Body of pancreas (tissue), 4 donors: ENCODE results near the gene PIK3AP1. TPM values are rescaled to one million over a fixed set of nuclear protein-coding genes. Genes with fewer than 3 reads are reported as not detected.
"Not testable (repeated sequence)": the region's sequence is repeated elsewhere in the genome, so short reads cannot be mapped to it uniquely, and the experiment has no call there.

ENCODE experiments used
- ATAC-seq: fragments of 150-250 bp; one replicate; pipeline ENCODE4 v1.9.1; 2016
- DNase-seq, 4 donors: peaks; one replicate each; pipeline ENCODE4 v3.0.0-alpha.2; 2019
- H3K27ac ChIP-seq, 4 donors: fragments of 200-600 bp; sonication (generic); 1 replicate in 3 of 4; 2 replicates in 1 of 4; pipeline versions ENCODE4 v1.5.1 to v1.6.1; 2016 to 2019; ENCODE audit warnings: mild to moderate bottlenecking in 1 of 4, mixed read lengths in 1 of 4, moderate library complexity in 1 of 4
- H3K27me3 ChIP-seq, 2 donors: fragments of 200-600 bp; sonication (generic); one replicate each; pipeline ENCODE4 v1.6.0; 2016; ENCODE audit warnings: mild to moderate bottlenecking in 1 of 2
- H3K36me3 ChIP-seq, 2 donors: fragments of 200-600 bp; sonication (generic); replicated peaks in 1 of 2; 2 replicates each; pipeline ENCODE4 v1.5.1; 2016; ENCODE audit warnings: low read depth in 2 of 2; ENCODE audit not compliant: insufficient read depth in 1 of 2
- H3K4me1 ChIP-seq: fragments of 200-600 bp; sonication (generic); one replicate; pipeline ENCODE4 v1.6.0; 2016
- H3K4me3 ChIP-seq, 2 donors: fragments of 200-600 bp; sonication (generic); 1 replicate in 1 of 2; 2 replicates in 1 of 2; pipeline ENCODE4 v1.5.1; 2016 to 2019
- H3K9me3 ChIP-seq, 3 donors: fragments of 200-600 bp; sonication (generic); 1 replicate in 2 of 3; 2 replicates in 1 of 3; pipeline ENCODE4 v1.5.1; 2016
- CTCF ChIP-seq, 7 experiments: fragments of 450-650 bp in 4 of 7; fragments of 200-600 bp in 3 of 7; sonication (generic) in 3 of 7; IDR thresholded peaks; one replicate each; pipeline ENCODE4 v1.5.1; 2016 to 2019; ENCODE audit warnings: antibody characterized with exemption in 7 of 7
- POLR2A ChIP-seq, 3 donors: fragments of 450-650 bp; IDR thresholded peaks; one replicate each; pipeline ENCODE4 v1.6.1; 2016; ENCODE audit warnings: antibody characterized with exemption in 3 of 3, mild to moderate bottlenecking in 2 of 3
- WGBS, 2 donors: methylation state at CpG; one replicate each; pipeline ENCODE4 v1.1.5; 2017; 5-methylcytosine and 5-hydroxymethylcytosine counted together
- intact Hi-C: fragments of 100-400 bp; cut with DNase I; formaldehyde crosslinking; loops from one replicate; pipeline ENCODE4 v1.15.1; 2023
- small RNA-seq: library from RNA; depleted of rRNA; stranded (forward); fragments of <200 nt; gene quantifications from one replicate; pipeline ENCODE3, GENCODE V24; 2016
- total RNA-seq, 2 donors: library from RNA; depleted of rRNA; stranded (reverse); fragments of >200 nt; gene quantifications; one replicate each; pipeline ENCODE4 v1.1.0, GENCODE V29; 2016

PIK3AP1 gene
- total RNA-seq, 2 donors from 2014 or later, result 28.0 to 37.2 TPM

- peak overlapping the region in 1 of 4 donors; percentile 33 for H3K27ac ChIP-seq
- peaks cover 0 to 6% of the 10 kb centered on the region in 2 donors for H3K36me3 ChIP-seq
- intact Hi-C loops, result no loop called here
- H3K9me3 ChIP-seq, result no peaks in the 10 kb centered on the region
- DNase-seq, result no peak
- WGBS, 2 donors, result 86 to 94% methylated on average over 2 of the region's 2 CpGs
- H3K4me1 ChIP-seq, result peaks cover 17% of the 10 kb centered on the region
- TF ChIP-seq CTCF (IDR thresholded peaks at IDR 0.05), result no peak
- TF ChIP-seq POLR2A (IDR thresholded peaks at IDR 0.05), result no peak
- H3K4me3 ChIP-seq, result no peak overlapping the region
- H3K27me3 ChIP-seq, result no peaks in the 10 kb centered on the region
- ATAC-seq, result no peak
Measured at GRCh38 chr10:96560489-96560888, 159.8 kb downstream of the PIK3AP1 start.

- H3K4me3 ChIP-seq, result no peak overlapping the region
Measured at GRCh38 chr10:96556003-96556402, 164.3 kb downstream of the PIK3AP1 start.

DNA sequence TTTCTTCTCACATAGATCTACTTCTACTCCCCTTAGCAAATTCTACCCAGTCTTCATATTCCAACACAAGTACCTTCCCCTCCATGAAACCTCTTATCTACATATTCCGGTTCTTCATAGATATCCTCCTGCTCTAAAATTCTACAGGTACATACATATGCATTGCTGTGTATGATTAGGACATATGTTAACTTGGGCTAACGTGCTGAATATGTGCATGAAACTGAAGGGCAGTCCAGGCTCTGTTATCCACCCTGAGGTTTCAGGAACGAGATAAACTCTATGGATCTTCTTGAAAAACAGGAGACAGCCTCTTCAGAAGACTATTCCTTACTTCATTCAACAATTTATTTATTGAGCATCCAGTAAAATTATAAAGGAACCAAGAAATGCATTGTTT lies 165.0 kb downstream of the PIK3AP1 start:
- H3K4me3 ChIP-seq, result no peak overlapping the region
- peaks cover 7% of the 10 kb centered on the region for H3K4me1 ChIP-seq
- H3K36me3 ChIP-seq, result peaks cover 0 to 5% of the 10 kb centered on the region in 2 donors
- DNase-seq, result no peak
- intact Hi-C loops, result no loop called here
- no peak overlapping the region for H3K27ac ChIP-seq
- ATAC-seq, result no peak
- H3K9me3 ChIP-seq, result no peaks in the 10 kb centered on the region
- H3K27me3 ChIP-seq, result no peaks in the 10 kb centered on the region
- TF ChIP-seq CTCF (IDR thresholded peaks at IDR 0.05), result no peak
- no peak for TF ChIP-seq POLR2A (IDR thresholded peaks at IDR 0.05)
- 84% methylated on average over 3 of the region's 3 CpGs for WGBS, 2 donors

More at GRCh38 chr10:96556003-96556402, 164.3 kb downstream of the PIK3AP1 start:
- TF ChIP-seq CTCF (IDR thresholded peaks at IDR 0.05) (peak in 6 of 7 experiments; percentile 18 to 40 (median 34)), POLR2A (IDR thresholded peaks at IDR 0.05) (no peak)
- ATAC-seq (no peak), DNase-seq (peak in 2 of 4 donors; percentile 15 to 22)
- no peak overlapping the region for H3K27ac ChIP-seq
- 29 to 38% methylated on average over 1 of the region's 1 CpG for WGBS, 2 donors
- peaks cover 0 to 3% of the 10 kb centered on the region in 2 donors for H3K36me3 ChIP-seq
- peaks cover 12% of the 10 kb centered on the region for H3K4me1 ChIP-seq
- intact Hi-C loops, result no loop called here
- H3K27me3 ChIP-seq, result no peaks in the 10 kb centered on the region
- no peaks in the 10 kb centered on the region for H3K9me3 ChIP-seq

DNA sequence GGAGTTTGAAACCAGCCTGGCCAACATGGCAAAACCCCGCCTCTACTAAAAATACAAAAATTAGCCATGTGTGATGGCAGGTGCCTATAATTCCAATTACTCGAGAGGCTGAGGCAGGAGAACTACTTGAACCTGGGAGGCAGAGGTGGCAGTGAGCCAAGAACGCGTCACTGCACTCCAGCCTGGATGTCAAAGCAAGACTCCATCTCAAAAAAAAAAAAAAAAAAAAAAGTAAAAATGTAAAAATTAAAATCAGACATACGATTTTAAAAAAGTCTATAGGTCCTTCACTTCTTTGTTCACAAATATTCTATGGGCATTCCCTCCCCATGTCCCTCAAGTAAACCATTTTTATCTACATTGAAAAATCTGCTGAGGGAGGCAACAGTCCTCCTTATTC lies 171.7 kb downstream of the PIK3AP1 start:
- Histone ChIP-seq H3K9me3 (no peaks in the 10 kb centered on the region), H3K27ac (no peak overlapping the region), H3K36me3 (peaks cover 7 to 12% of the 10 kb centered on the region in 2 donors), H3K27me3 (no peaks in the 10 kb centered on the region), H3K4me1 (no peaks in the 10 kb centered on the region), H3K4me3 (no peak overlapping the region)
- peak; percentile 35 to 66 (median 52) for DNase-seq
- intact Hi-C loops, result no loop called here
- TF ChIP-seq CTCF (IDR thresholded peaks at IDR 0.05) (no peak), POLR2A (IDR thresholded peaks at IDR 0.05) (no peak)
- WGBS, 2 donors, result 70 to 78% methylated on average over 5 of the region's 5 CpGs
- no peak for ATAC-seq

GRCh38 chr10:96545558-96545957 lies 174.8 kb downstream of the PIK3AP1 start:
- intact Hi-C loops, H3K4me3 ChIP-seq, H3K9me3 ChIP-seq, H3K27ac ChIP-seq, ATAC-seq, DNase-seq, H3K4me1 ChIP-seq, H3K27me3 ChIP-seq: not testable (repeated sequence)
- H3K36me3 ChIP-seq, result peaks cover 7 to 13% of the 10 kb centered on the region in 2 donors
- 84 to 88% methylated on average over 10 of the region's 10 CpGs for WGBS, 2 donors

Small RNAs within 50 kb of the gene (small RNA-seq; reads per million reads assigned to genes)
- not detected for gene RNA5SP324
- gene RNU6-1274P, result not detected

Other genes starting within 250 kb of the PIK3AP1 start
- not detected for gene TLL2, start 206.6 kb downstream of the PIK3AP1 start, total RNA-seq
- gene TM9SF3, start 133.5 kb downstream of the PIK3AP1 start, total RNA-seq, result 10 to 100 TPM; 73.7 to 75.2 TPM
- gene LCOR, start 111.8 kb upstream of the PIK3AP1 start, total RNA-seq, result 10 to 100 TPM; 34.5 to 35.3 TPM